Suprapubic skin (tissue), 4 donors: ENCODE data around the gene AQP2. TPM values are rescaled to one million over a fixed set of nuclear protein-coding genes. Genes with fewer than 3 reads are reported as not detected.

Source experiments
- DNase-seq, 2 donors: peaks; one replicate each; pipeline ENCODE4 v3.0.0-alpha.2; 2019; ENCODE audit warnings: low spot score in 2 of 2
- H3K27ac ChIP-seq: fragments of 200-600 bp; sonication (generic); one replicate; pipeline ENCODE4 v1.5.1; 2019
- H3K27me3 ChIP-seq: fragments of 200-600 bp; sonication (generic); one replicate; pipeline ENCODE4 v1.5.1; 2019
- H3K36me3 ChIP-seq: fragments of 200-600 bp; sonication (generic); one replicate; pipeline ENCODE4 v1.5.1; 2019
- H3K4me1 ChIP-seq: fragments of 200-600 bp; sonication (generic); one replicate; pipeline ENCODE4 v1.5.1; 2019
- H3K4me3 ChIP-seq: fragments of 200-600 bp; sonication (generic); one replicate; pipeline ENCODE4 v1.5.1; 2019; ENCODE audit warnings: mild to moderate bottlenecking
- H3K9me3 ChIP-seq: fragments of 200-600 bp; sonication (generic); one replicate; pipeline ENCODE4 v1.5.1; 2019
- EP300 ChIP-seq: sonication (generic); formaldehyde crosslinking; IDR thresholded peaks from one replicate; pipeline ENCODE4 v1.6.1; 2017; ENCODE audit warnings: antibody characterized with exemption
- POLR2A ChIP-seq, 2 donors: fragments of 450-650 bp; IDR thresholded peaks; one replicate each; pipeline ENCODE4 v1.6.1; 2017; ENCODE audit warnings: antibody characterized with exemption in 2 of 2, mild to moderate bottlenecking in 2 of 2, moderate library complexity in 2 of 2
- POLR2AphosphoS5 ChIP-seq, 3 donors: sonication (generic); formaldehyde crosslinking; IDR thresholded peaks; one replicate each; pipeline ENCODE4 v1.6.1; 2017; ENCODE audit warnings: antibody characterized with exemption in 3 of 3
- WGBS: methylation state at CpG from one replicate; pipeline ENCODE4 v1.1.5; 2018; 5-methylcytosine and 5-hydroxymethylcytosine counted together
- total RNA-seq, 4 donors: library from RNA; depleted of rRNA; stranded (reverse); fragments of >200 nt; gene quantifications; one replicate each; pipeline ENCODE4 v1.1.0, GENCODE V29; 2016
- TF ChIP-seq, protein P1 (sequence below), 2 donors: fragments of 200-600 bp in 1 of 2; fragments of 450-650 bp in 1 of 2; sonication (generic) in 1 of 2; IDR thresholded peaks; one replicate each; pipeline ENCODE4 v1.5.1; 2016 to 2019; ENCODE audit warnings: antibody characterized with exemption in 2 of 2, mild to moderate bottlenecking in 1 of 2, moderate library complexity in 1 of 2

AQP2 gene
- total RNA-seq, 4 donors from 2014 or later: 0.15 TPM; not detected in 3

DNA sequence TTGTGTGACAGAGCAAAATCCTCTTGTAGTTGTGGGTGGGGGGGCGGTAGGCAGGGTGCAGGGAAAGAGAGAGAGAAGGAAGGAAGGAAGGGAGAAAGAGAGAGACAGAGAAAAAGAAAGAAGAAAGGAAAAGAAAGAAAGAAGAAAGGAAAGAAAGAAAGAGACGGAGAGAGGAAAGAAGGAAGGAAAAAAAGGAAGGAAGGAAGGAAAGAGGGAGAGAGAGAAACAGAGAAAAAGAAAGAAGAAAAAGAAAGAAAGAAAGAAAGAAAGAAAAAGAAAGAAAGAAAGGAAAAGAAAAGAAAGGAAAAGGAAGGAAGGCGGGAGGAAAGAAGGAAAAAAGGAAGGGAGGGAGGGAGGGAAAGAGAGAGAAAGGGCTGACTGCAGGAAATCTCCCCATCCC lies 29.2 kb upstream of the AQP2 start:
- WGBS: 83% methylated on average over 3 of the region's 3 CpGs
- Histone ChIP-seq H3K4me1 (peaks cover 14% of the 10 kb centered on the region), H3K27ac (no peak overlapping the region), H3K4me3 (no peak overlapping the region), H3K9me3 (no peaks in the 10 kb centered on the region), H3K36me3 (no peaks in the 10 kb centered on the region), H3K27me3 (no peaks in the 10 kb centered on the region)
- DNase-seq: no peak
- TF ChIP-seq EP300 (no peak), POLR2AphosphoS5 (IDR thresholded peaks at IDR 0.05) (no peak), POLR2A (IDR thresholded peaks at IDR 0.05) (no peak)
- TF ChIP-seq, protein P1, sequence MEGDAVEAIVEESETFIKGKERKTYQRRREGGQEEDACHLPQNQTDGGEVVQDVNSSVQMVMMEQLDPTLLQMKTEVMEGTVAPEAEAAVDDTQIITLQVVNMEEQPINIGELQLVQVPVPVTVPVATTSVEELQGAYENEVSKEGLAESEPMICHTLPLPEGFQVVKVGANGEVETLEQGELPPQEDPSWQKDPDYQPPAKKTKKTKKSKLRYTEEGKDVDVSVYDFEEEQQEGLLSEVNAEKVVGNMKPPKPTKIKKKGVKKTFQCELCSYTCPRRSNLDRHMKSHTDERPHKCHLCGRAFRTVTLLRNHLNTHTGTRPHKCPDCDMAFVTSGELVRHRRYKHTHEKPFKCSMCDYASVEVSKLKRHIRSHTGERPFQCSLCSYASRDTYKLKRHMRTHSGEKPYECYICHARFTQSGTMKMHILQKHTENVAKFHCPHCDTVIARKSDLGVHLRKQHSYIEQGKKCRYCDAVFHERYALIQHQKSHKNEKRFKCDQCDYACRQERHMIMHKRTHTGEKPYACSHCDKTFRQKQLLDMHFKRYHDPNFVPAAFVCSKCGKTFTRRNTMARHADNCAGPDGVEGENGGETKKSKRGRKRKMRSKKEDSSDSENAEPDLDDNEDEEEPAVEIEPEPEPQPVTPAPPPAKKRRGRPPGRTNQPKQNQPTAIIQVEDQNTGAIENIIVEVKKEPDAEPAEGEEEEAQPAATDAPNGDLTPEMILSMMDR (IDR thresholded peaks at IDR 0.05): no peak

DNA sequence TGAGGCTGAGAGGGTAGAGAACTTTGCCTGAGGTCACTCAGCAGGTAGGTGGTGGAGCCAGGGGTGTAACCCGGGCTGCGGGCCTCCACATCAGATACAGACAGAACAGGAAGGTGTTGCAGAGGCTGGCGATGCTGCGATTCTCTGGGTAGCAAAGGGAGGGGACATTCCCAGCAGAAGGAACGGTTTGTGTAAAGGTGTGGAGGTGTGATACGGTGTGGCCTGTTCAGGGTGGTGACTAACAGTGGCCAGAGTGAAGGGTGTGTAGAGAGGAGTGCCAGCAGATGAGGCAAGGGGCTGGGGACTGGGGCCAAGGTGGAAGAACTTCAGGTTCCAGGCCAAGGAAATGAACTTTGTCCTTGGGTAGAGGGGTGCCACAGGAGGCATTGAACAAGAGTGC lies 28.6 kb upstream of the AQP2 start:
- peak in 1 of 2 donors; percentile 43 for DNase-seq
- Histone ChIP-seq H3K4me3 (no peak overlapping the region), H3K27ac (no peak overlapping the region), H3K36me3 (no peaks in the 10 kb centered on the region), H3K27me3 (no peaks in the 10 kb centered on the region), H3K4me1 (peaks cover 14% of the 10 kb centered on the region), H3K9me3 (no peaks in the 10 kb centered on the region)
- WGBS: 77% methylated on average over 6 of the region's 6 CpGs
- TF ChIP-seq EP300 (no peak), POLR2AphosphoS5 (IDR thresholded peaks at IDR 0.05) (no peak)
- TF ChIP-seq, protein P1 (IDR thresholded peaks at IDR 0.05): no peak

DNA sequence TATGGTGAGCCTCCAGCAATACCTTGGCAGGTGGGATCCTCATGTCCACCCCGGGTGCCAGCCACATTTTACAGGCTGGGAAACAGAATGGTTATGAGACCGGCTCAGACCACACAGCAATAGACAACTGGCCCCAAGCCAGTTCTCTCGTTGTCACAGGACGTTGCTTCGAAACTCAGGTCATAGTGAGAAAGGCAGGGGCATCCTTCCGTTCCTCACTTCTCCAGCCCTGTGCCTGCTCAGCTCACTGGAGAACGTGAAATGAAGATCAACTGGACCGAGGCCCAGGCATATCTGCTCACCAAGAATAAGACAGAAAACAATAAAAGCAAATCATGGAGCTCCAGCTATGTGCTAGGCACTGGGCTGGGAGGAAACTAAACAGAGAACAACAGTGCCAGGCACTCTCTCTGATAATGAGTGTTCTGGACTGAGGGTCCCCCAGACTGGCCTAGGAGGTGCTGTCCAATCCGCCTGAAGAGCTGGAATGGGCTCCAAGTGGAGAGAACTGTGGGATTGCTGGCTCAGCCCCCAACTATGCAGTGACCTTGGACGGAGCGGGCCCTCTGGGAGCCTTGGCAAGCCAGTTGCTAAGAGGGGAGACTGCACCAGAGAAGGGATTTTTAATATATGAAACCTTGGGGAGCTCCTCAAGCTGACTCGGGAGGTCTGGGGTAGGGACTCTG lies 28.0 kb upstream of the AQP2 start:
- 82% methylated on average over 12 of the region's 12 CpGs for WGBS
- H3K27me3 ChIP-seq: no peaks in the 10 kb centered on the region
- H3K36me3 ChIP-seq: no peaks in the 10 kb centered on the region
- no peaks in the 10 kb centered on the region for H3K9me3 ChIP-seq
- H3K4me1 ChIP-seq: peaks cover 14% of the 10 kb centered on the region
- TF ChIP-seq, protein P1 (IDR thresholded peaks at IDR 0.05): no peak
- TF ChIP-seq POLR2AphosphoS5 (IDR thresholded peaks at IDR 0.05) (no peak), EP300 (no peak), POLR2A (IDR thresholded peaks at IDR 0.05) (no peak)
- H3K27ac ChIP-seq: no peak overlapping the region
- no peak for DNase-seq
- no peak overlapping the region for H3K4me3 ChIP-seq

DNA sequence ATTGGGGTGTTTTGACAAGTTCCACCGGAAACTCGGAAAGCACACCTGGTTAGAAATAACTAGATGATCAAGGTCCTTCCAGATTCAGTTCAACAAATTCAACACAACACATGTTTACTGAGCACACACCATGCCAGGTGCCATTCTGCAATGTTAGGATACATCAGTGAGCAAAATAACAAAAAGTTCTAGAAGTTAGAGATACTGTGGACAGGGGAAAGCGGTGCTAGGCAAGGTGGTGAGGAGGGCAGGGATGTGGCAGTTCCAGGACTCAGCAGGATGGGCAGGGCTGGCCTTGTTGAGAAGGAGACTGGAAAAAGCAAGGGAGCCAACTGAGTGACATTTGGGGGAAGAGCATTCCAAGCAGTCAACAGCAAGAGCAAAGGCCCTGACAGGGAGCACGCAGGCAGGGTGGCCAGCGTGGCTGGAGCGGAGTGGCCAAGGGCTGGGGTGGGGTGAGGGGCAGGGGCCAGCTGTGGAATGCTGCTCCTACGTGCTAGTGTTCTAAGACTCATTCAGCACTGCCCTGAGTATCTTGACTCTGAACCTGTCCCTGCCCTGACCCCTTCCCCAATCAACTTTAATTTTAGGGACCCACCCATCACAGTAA lies 27.4 kb upstream of the AQP2 start:
- 81% methylated on average over 7 of the region's 7 CpGs for WGBS
- Histone ChIP-seq H3K4me1 (peaks cover 14% of the 10 kb centered on the region), H3K9me3 (no peaks in the 10 kb centered on the region), H3K27me3 (no peaks in the 10 kb centered on the region), H3K36me3 (no peaks in the 10 kb centered on the region), H3K27ac (no peak overlapping the region), H3K4me3 (no peak overlapping the region)
- TF ChIP-seq, protein P1 (IDR thresholded peaks at IDR 0.05): no peak
- TF ChIP-seq POLR2A (IDR thresholded peaks at IDR 0.05): no peak
- TF ChIP-seq POLR2AphosphoS5 (IDR thresholded peaks at IDR 0.05): no peak
- no peak for TF ChIP-seq EP300
- DNase-seq: no peak

DNA sequence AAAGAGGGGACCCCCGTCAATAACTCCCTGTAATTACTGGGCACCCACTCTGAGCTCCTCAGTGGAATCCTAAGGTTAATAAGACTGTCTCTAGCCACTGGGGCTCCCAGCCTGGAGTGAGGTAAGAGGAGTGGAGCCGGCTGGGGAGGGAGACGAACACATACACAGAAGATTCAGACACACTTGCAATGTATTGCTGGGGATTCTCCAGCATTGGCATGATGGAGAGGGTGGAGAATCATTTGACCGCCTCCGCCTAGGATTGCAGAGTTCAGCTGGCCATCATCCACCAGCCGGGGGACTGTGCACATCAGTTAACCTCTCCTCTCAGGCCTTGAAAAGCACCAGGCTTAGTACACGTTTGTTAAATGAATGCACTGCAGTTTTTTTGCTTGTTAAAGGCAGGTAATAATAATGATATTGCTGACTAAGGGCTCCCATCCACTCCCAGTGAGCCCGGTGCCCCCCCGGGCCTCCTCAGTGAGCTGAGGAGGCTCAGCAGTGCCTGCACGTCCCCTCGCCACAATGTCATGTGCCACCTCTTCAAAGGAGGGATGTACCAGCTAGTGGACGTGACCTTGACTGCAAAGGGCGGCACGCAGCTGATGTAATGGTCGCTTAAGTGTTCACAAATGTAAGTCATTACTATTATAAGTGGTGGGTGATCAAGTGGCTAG lies 26.5 kb upstream of the AQP2 start:
- WGBS: 93% methylated on average over 13 of the region's 15 CpGs

More for the DNA sequence above, 26.5 kb upstream of the AQP2 start:
- Histone ChIP-seq H3K36me3 (no peaks in the 10 kb centered on the region), H3K27ac (no peak overlapping the region), H3K4me3 (no peak overlapping the region), H3K9me3 (no peaks in the 10 kb centered on the region), H3K27me3 (peaks cover under 1% of the 10 kb centered on the region), H3K4me1 (peaks cover 14% of the 10 kb centered on the region)
- DNase-seq: no peak
- no peak for TF ChIP-seq EP300
- TF ChIP-seq, protein P1 (IDR thresholded peaks at IDR 0.05): no peak
- no peak for TF ChIP-seq POLR2A (IDR thresholded peaks at IDR 0.05)
- no peak for TF ChIP-seq POLR2AphosphoS5 (IDR thresholded peaks at IDR 0.05)
